Glomerular endothelial cell (primary cell): ENCODE results near the gene DTNB. TPM values are rescaled to one million over a fixed set of nuclear protein-coding genes. Genes with fewer than 3 reads are reported as not detected.

Experiments used
- DNase-seq: peaks from one replicate; pipeline ENCODE4 v3.0.0-alpha.2; 2011; ENCODE audit warnings: low read depth, low spot score; ENCODE audit errors: extremely low read depth
- total RNA-seq: library from RNA; depleted of rRNA; stranded (reverse); fragments of >200 nt; gene quantifications from 2 replicates; pipeline ENCODE4 v1.2.3, GENCODE V29; 2015

The DTNB gene
- total RNA-seq, 1 donor from 2014 or later, result 4.8 TPM

- no peak for DNase-seq
Measured at GRCh38 chr2:25402477-25402876, 270.9 kb downstream of the DTNB start.

DNA sequence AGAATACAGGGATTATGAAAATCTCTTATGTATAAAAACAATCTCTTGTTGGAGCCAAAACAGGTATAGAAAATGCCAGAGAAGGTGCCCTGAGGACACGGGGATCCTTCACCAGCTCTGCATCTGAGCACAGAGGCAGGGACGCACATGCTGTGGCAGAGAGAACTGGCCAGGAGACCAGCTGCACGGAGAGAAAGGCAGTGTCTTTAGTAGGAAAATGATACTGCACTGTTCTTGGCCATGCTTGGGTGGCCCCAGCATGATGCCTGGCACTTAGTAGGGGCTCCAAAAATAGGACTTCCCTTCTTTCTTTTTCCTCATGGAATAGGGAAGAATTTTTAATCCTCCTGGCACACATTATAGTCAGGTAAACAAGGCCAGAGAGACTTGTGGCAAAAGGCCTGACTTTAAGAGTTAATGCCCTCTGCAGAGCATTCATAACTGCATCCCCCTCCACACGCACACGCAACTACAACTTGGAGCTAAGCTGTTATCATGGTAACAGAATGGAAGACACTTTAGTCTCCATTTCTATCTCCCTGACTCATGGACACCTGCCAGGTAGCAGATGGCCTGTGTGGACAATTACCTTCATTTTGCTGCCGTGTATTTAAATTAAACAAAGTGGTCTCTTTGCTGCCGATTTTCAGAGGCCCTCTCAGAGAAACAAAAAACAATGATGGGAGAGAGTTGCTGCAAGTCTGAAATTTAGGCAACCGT, 271.9 kb downstream of the DTNB start:
- DNase-seq, result no peak

GRCh38 chr2:25400576-25401216, 272.7 kb downstream of the DTNB start:
- DNase-seq, result no peak

DNA sequence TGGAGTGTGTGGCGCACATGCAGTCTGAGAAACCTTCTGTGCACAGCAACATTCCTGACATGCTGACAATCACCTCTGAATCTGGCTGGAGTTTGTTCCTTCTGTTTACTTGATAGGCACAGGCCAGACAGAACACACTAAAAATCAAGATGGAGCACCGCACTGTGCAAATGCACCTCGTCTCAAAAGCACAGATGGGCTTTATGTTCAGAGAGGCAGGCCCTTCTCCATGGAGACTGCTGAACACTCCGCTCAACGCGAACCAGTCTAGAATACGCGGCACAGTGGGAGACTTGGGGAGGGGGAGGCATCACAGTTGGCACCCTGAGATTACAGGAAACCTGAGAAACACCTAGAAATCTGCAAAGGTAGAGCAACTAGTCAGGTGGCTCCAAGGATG, 273.2 kb downstream of the DTNB start:
- no peak for DNase-seq

DNA sequence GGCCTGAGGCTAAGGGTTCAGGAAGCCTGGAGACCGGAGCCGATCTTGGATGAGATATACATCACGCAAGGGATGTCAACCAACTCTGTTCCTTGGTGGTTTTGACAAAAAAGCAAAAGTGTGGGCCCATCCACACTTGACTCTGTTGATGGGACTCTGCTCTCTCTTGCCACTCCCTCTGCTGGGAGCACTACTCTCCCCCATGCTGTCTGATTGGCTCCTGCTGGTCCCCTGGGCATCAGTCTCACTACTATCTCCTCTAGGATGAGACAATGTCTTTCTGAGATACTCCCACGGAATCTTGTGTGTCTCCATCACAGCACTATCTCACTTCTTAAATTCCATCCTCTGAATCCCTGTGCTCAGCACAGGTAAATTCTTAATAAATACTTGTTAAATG, 274.8 kb downstream of the DTNB start:
- no peak for DNase-seq

DNA sequence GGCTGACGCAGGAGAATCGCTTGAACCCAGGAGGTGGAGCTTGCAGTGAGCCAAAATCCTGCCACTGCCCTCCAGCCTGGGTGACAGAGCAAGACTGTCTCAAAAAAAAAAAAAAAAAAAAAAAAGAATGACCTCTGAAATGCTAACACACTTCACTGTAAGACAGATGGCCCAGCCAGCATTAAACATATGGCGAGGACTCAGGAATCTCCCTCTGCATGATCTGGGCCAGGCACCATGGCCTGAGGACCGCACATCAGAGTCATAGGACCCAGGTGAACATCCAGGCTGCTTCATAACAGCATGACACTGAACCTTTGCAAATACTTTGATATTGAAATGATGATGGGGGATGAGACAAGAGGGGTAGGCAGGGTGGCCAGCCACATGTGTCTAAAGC, 275.6 kb downstream of the DTNB start:
- DNase-seq, result no peak

DNA sequence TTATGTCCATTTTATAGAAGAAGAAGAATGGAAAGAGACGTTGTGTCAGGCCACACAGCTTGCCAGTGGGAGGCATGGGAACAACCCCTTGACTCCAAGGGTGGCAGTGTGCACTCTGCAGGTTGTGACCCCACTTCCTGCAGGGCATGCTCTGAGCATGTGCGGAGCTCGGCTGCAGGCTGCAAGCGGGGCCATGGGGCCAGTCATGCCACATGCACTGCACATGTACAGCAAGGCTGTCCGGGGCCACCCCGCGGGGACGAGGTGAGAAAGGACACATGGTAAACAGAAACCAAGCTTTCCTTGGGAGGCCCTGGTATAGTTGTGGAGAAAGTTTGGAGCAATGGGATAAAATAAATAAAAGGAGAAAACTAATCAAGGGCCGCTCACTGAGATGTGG, 284.2 kb downstream of the DTNB start:
- no peak for DNase-seq

- no peak for DNase-seq
Measured at GRCh38 chr2:25388491-25388890, 284.9 kb downstream of the DTNB start.

DNA sequence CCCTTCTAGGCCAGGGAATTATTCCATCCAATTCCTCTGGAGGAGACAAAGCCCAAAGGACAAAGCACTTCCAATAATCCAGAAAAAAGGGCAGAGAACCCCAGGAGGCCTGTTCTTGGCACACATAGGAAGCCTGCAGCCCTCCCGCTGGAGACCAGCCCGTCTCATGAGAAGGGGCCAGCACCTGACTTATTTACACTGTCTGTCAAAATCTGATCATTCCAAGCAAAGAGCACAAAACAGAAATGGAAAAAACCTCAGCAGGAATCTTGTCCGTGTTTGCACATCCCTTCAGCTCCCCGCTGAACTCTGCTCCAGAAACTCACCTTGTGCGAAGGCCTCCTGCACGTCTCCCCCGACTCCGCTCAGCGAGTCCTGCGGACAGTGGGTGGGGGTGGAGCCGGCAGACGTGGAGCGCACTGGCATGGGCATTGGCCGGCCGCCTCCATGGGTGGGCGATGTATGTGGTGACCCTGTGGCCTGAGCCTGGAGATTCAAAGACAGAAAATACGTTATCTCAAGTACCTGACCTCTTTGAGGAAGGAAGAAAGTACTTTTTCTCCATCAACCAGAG, 285.4 kb downstream of the DTNB start:
- no peak for DNase-seq

GRCh38 chr2:25386971-25387875, 286.2 kb downstream of the DTNB start:
- no peak for DNase-seq

- no peak for DNase-seq
Measured at GRCh38 chr2:25385910-25386309, 287.5 kb downstream of the DTNB start.

GRCh38 chr2:25383806-25384205, 289.6 kb downstream of the DTNB start:
- DNase-seq, result no peak

DNA sequence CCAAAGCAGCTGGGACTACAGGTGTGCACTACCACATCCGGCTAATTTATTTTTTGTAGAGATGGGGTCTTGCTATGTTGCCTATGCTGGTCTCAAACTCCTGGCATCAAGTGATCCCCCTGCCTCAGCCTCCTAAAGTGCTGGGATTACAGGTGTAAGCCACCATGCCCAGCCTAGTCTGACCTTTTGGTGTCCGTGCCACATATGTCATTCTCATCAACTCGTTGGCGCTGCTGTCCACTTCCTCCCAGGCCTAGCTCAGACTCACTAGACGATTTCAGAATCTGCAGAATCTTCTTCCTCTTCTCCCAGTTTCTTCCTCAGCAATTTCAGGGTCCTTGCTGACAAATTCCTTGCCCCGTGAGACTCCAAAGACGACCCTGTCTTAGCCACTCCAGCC, 291.9 kb downstream of the DTNB start:
- no peak for DNase-seq

- no peak for DNase-seq
Measured at GRCh38 chr2:25380586-25381375, 292.6 kb downstream of the DTNB start.

- no peak for DNase-seq
Measured at GRCh38 chr2:25380023-25380422, 293.4 kb downstream of the DTNB start.

DNA sequence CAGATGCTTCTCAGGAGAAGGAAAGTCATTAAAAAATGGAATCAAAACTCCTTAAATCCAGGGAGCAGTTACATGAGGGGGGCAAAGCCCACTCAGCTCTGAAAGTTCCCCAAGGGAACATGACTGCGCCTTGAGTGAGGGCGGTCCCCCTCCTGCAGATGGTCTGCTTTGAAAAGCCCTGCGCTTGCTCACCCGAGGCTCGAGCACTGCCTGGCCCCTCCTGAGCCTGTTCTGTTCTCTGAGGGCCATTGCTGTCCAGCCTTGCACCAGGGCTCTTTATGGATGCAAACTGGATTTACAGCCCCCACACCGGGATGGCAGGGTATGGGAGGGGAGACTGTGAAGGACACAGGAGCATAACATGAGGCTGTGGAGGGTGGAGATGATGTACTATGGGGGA, 293.8 kb downstream of the DTNB start:
- DNase-seq, result no peak

GRCh38 chr2:25378731-25379490, 294.5 kb downstream of the DTNB start:
- no peak for DNase-seq

DNA sequence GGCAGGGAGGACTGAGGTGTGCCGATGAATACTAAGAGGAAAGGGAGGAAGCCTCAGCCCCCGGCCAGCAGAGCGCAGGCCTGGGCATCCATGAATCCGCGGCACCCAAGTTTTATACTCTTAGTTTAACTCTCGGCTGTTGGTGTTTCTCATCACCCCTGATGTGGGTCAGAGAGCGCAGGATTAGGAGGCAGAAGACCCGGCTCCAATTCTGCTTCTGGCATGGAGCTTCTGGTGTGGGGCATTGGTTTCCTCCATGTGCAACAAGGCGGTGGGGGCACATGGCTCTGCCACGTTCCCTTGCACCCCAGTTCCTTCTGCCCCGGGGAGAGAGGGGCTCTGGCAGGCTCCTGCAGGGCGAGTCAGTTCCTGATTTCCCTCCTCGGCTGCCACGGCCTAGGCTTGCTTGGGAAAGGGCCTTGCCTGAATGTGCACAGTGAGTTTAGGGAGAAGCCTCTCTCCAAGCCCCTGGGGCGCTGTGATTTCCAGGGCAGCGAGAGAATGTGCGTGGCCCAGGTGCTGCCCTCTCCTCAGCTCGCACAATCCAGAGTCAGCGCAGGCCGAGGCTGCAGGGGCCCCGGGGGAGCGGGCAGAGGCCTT, 295.5 kb downstream of the DTNB start:
- DNase-seq, result no peak
